Activated naive CD8-positive, alpha-beta T cell treated with anti-CD3 and anti-CD28 coated beads for 36 hours (primary cell): ENCODE measurements around the gene TECPR1. TPM values are rescaled to one million over a fixed set of nuclear protein-coding genes. Genes with fewer than 3 reads are reported as not detected.
"Not testable (repeated sequence)": the region's sequence is repeated elsewhere in the genome, so short reads cannot be mapped to it uniquely, and the experiment has no call there.

Experiments used
- DNase-seq: peaks from one replicate; pipeline ENCODE4 v3.0.0; 2021
- H3K27ac Mint-ChIP-seq: one replicate; pipeline ENCODE4 v1.8.0; 2022; ENCODE audit warnings: mild to moderate bottlenecking, moderate library complexity, mixed read lengths
- H3K27me3 Mint-ChIP-seq: one replicate; pipeline ENCODE4 v1.8.0; 2022; ENCODE audit warnings: mild to moderate bottlenecking, mixed read lengths
- H3K36me3 Mint-ChIP-seq: one replicate; pipeline ENCODE4 v1.8.0; 2021; ENCODE audit warnings: mild to moderate bottlenecking, mixed read lengths
- H3K4me1 Mint-ChIP-seq: one replicate; pipeline ENCODE4 v1.8.0; 2021; ENCODE audit warnings: mixed read lengths
- H3K4me3 Mint-ChIP-seq: one replicate; pipeline ENCODE4 v1.8.0; 2022; ENCODE audit warnings: mild to moderate bottlenecking, moderate library complexity, mixed read lengths
- H3K9me3 Mint-ChIP-seq: one replicate; pipeline ENCODE4 v1.8.0; 2022; ENCODE audit warnings: mixed read lengths
- total RNA-seq, 2 experiments: library from RNA; stranded (reverse); gene quantifications; one replicate each; pipeline ENCODE4 v1.2.3, GENCODE V29; 2021

The TECPR1 gene
- total RNA-seq, 2 experiments from 2014 or later = 18.3 to 25.6 TPM

DNA sequence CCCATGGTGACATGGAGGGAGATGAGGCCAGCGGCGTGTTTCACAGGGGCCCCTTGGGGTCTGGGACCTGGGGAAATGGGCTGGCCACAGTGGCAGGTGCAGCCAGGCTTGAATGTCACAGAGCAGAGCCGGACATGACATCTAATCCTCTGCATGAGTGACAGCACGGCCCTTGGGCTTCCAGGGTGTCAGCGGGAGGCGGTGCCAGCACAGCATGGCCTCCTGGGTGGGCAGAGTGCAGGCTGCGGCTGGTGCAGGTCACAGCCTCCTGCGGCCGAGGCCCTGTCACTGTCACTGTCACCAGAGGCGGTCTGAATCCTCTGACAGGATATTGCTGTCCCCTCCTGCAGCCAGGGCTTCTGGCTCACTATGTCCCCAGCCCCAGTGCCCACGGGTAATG is 22.6 kb downstream of the TECPR1 start:
- Mint-ChIP-seq H3K9me3 (no peaks in the 10 kb centered on the region), H3K36me3 (no peaks in the 10 kb centered on the region), H3K27ac (no peak overlapping the region), H3K4me1 (no peaks in the 10 kb centered on the region), H3K27me3 (no peaks in the 10 kb centered on the region), H3K4me3 (no peak overlapping the region)
- no peak for DNase-seq

DNA sequence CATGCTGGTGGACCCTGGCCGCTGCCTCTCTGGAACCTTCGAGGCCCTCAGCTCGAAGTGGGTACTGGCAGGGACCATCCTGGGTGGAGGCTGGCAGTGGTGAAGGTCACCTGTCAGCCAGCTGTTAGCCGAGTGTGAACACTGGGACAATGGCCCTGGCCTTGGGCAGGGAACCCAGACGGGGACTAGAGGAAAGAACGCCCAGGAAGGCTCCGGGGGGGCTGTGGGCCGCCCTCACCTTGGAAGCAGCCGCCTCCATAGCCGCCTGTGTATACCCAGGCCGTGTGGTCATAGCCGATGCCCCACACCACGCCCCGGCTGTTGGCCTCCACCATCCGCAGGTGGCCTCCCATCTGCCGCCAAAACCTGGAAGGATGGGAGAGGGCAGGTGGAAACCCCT is 23.2 kb downstream of the TECPR1 start:
- H3K4me1 Mint-ChIP-seq = no peaks in the 10 kb centered on the region
- no peaks in the 10 kb centered on the region for H3K36me3 Mint-ChIP-seq
- H3K27me3 Mint-ChIP-seq = no peaks in the 10 kb centered on the region
- H3K4me3 Mint-ChIP-seq = no peak overlapping the region
- no peak for DNase-seq
- H3K9me3 Mint-ChIP-seq = no peaks in the 10 kb centered on the region
- H3K27ac Mint-ChIP-seq = no peak overlapping the region

DNA sequence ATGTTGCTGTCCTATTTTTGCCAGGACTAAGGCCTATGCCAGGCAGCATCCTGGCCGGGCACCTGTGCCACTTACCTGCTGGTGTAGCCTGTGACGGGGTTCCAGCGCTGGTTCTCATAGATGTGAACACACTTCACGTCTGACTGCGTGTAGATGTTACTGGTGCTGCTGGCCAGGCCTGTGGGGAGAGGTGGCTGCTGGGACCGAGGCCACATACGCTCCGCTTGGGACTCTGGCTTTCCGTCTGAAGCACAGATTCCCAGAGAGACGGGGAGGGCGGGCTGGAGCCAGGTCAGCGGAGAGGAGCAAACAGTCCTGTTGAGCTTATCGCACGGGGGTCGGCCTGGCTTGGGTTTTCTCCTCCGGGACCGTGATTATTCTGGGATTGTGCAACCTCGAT is 24.1 kb downstream of the TECPR1 start:
- no peak for DNase-seq
- Mint-ChIP-seq H3K4me3 (no peak overlapping the region), H3K9me3 (no peaks in the 10 kb centered on the region), H3K27ac (no peak overlapping the region), H3K27me3 (no peaks in the 10 kb centered on the region), H3K4me1 (no peaks in the 10 kb centered on the region), H3K36me3 (no peaks in the 10 kb centered on the region)

DNA sequence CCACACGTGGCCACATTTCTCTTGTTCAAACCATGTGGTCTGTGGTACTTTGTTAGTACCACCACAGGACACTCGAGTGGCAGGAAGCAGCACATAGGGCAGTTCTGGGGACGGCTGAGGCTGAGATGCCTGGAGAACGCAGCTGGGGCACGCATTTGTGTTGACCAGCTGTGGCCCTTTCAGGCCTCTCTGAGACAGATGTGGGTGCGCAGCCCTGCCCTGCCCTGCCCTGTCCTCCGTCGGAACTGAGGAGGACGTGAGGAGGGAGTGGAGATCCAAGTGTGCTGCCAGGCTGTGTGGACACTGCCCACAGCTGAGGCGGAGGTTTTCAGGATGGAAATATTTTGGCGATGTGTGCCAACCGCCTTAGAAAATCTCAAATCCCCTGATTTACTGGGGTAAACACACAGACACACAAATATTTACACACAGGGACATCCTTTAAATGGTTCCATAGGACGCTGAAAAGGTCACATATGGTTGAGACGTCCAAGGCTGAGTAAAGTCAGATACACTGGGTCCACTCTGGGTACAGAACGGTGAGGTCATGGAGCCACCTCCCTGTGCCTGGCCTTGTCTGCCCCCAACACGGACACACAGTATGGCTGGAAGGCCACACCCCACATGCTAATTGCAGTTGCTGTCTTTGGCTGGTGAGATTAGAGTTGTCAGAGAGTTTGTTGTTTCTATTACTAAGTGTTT is 26.0 kb downstream of the TECPR1 start:
- H3K4me1 Mint-ChIP-seq = no peaks in the 10 kb centered on the region
- no peak overlapping the region for H3K27ac Mint-ChIP-seq
- no peaks in the 10 kb centered on the region for H3K36me3 Mint-ChIP-seq
- no peak overlapping the region for H3K4me3 Mint-ChIP-seq
- DNase-seq = no peak
- no peaks in the 10 kb centered on the region for H3K27me3 Mint-ChIP-seq
- no peaks in the 10 kb centered on the region for H3K9me3 Mint-ChIP-seq

DNA sequence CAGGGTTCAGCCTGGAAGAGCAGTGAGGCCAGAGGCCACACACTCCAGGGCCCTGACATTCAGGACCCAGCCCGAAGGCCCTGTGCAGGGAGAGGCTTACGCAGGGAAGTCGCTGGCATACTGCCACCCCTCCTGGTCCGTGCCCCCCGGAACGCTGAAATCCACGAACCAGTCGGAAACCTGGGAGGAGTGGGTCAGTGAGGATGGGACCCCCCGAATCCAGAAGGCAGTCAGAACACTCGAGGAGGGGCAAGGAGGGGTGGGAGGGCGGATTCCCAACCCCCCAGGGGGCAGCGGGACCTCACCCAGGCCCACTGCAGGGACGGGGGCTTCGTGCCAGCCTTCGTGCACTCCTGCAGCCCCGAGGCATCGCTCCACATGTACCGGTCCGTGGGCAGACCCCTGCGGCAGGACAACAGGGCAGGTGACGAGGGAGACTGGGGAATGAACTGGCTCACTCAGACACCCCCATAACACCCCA is 27.3 kb downstream of the TECPR1 start:
- Mint-ChIP-seq H3K27ac (no peak overlapping the region), H3K4me3 (no peak overlapping the region), H3K27me3 (no peaks in the 10 kb centered on the region), H3K36me3 (no peaks in the 10 kb centered on the region), H3K9me3 (no peaks in the 10 kb centered on the region), H3K4me1 (peaks cover under 1% of the 10 kb centered on the region)
- no peak for DNase-seq

DNA sequence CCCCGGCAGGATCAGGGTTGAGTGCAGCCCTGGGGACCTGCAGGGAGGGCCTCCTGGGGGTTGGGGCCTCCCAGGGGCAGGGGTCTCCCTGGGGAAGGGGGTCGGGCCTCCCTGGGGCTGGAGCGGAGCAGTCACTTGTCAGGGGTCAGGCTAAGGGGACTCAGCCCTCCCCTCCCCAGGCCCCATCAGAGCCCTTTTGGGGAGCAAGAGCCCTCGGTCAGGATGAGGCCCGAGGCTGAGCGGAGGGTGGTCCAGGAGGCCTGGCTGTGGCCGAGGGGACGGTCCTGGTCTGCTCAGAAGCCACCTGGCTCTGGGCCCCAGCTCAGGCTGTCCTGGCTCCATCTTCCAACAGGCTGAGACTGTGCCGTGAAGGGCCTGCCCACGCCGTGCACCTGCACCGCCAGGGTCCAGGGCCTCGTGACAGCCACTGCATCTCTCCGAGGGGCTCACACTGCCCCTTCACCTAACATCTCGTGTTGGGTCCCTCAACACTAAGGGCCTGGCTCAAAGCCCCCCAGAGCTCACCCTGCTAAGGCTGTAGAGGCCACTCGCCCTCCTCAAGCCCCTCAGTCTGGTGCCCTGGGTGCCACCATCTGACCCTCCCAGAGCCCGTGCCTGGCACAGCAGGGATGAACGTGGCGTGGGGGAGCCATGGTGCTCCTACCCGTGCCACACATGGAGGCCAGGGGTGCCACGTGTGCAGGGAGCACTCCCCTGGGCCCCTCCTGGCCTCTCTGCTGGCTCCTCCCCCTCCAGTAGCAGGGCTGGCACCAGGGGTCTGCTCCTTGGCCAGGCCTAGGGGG is 27.9 kb downstream of the TECPR1 start:
- H3K4me3 Mint-ChIP-seq = no peak overlapping the region
- H3K27ac Mint-ChIP-seq = no peak overlapping the region
- DNase-seq = no peak
- H3K9me3 Mint-ChIP-seq = no peaks in the 10 kb centered on the region
- H3K27me3 Mint-ChIP-seq = no peaks in the 10 kb centered on the region
- H3K36me3 Mint-ChIP-seq = no peaks in the 10 kb centered on the region
- peaks cover 2% of the 10 kb centered on the region for H3K4me1 Mint-ChIP-seq

DNA sequence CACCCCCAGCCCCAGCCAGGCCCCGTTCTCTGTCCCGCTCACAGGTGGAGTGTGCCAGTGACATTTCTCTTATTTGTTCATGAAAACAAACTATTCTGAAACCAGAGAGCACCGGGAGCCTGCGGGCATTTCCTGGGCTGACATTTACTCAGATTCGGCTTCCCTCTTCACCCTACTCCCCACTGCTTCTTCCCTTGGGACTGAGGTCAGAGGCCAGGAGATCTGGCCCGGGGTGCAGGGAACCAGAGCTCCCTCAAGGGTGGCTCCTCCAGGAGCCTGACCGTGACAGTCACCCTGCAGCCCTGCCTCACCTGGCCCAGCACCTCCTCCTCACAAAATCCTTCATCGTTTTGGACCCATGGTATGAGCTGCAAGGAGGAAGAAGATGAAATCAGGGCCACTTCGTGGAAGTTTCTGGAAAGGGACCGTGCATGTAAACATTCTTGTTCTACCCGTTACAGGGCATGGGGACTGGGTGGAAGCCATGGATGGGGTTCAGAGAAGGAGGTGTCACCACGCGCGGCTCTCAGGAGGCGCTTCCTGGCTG is 28.6 kb downstream of the TECPR1 start:
- Mint-ChIP-seq H3K4me1 (peaks cover 6% of the 10 kb centered on the region), H3K36me3 (no peaks in the 10 kb centered on the region), H3K9me3 (no peaks in the 10 kb centered on the region), H3K4me3 (no peak overlapping the region), H3K27ac (no peak overlapping the region), H3K27me3 (no peaks in the 10 kb centered on the region)
- no peak for DNase-seq

DNA sequence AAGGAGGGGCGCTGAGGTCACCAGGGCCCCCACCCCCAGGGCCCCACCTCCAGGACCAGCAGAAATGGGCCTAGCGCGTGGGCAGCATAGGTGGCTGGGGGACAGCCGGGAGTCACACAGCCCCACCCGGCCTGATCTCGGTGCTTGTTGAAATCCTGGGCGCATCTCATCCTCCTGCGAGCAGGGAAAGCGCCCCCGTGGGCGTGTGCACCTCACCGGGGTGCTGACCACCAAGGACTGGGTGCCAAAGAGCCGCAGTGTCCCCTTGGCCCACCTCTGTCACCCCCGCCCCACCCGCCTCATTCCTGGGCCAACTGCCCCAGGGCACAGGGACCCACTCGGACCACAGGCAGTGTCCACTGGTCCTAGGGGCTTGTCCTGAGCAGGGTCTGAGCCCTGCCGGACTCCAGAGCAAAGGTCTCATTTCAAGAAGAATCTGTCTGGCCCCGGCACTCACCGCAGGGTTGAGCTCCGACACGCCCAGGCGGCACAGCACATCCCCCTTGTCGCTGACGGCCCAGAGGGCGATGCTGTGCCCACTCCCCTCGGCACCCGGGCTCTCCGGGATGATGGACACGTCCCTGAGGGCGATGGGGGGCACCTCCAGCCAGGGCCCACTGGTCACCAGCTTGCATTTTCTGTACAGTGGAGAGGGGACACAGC is 29.4 kb downstream of the TECPR1 start:
- Mint-ChIP-seq H3K27ac (no peak overlapping the region), H3K9me3 (no peaks in the 10 kb centered on the region), H3K27me3 (no peaks in the 10 kb centered on the region), H3K36me3 (no peaks in the 10 kb centered on the region), H3K4me1 (peaks cover 10% of the 10 kb centered on the region), H3K4me3 (no peak overlapping the region)
- no peak for DNase-seq

DNA sequence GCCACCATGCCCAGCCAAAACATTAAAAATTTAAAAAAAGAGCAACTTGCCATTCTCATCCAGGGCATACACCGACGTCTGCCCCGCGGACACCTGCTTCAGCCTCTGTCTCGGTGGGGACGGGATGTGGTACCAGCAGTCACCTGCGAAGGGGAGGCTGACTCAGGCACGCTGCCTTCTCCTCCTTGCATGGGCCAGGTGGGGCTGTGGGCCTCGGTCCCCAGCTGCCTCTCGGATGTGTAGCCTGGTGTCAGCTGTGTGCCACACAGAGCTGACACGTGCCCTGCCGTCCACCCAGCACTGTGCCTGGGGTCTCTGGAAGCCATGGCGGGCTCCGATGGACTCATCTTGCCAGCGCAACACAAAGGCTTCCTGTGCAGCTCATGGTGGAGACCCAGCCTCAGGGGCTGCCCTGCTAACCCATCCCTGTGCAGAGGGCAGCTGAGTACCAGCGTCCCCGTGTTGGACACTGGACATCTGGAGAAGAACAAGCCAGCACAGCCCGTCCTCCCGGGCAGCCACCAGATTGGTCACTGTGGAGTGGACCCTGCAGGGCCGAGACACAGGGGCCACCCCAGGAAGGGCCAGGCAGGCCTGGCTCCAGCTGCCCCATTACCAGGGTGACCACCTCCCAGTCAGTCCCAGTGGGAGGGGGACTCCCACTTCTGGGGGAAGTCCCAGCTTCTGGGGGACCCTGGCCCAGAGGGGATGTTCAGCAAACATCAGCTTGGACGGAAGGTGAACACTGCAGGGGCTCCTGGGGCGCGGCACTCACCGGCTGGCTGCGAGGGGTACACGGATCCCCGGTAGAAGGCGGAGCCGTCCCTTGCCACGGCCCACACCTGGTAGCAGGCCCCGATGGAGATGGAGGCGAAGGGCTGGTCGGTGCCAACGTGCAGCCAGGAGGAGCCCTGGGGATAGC is 30.2 kb downstream of the TECPR1 start:
- no peak for DNase-seq
- Mint-ChIP-seq H3K36me3 (no peaks in the 10 kb centered on the region), H3K4me1 (peaks cover 10% of the 10 kb centered on the region), H3K4me3 (no peak overlapping the region), H3K27me3 (no peaks in the 10 kb centered on the region), H3K9me3 (no peaks in the 10 kb centered on the region), H3K27ac (no peak overlapping the region)

DNA sequence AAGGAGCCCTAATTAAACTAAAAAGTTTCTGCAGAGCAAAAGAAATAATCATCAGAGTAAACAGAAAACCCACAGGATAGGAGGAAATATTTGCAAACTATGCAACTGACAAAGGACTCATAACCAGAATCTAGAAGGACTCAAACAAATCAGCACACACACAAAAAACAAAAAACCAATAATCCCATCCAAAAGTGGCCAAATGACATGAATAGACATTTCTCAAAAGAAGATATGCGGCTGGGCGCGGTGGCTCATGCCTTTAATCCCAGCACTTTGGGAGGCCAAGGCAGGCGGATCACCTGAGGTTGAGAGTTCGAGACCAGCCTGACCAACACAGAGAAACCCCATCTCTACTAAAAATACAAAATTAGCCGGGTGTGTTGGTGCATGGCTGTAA is 32.6 kb downstream of the TECPR1 start:
- DNase-seq, H3K27me3 Mint-ChIP-seq, H3K4me3 Mint-ChIP-seq, H3K9me3 Mint-ChIP-seq, H3K27ac Mint-ChIP-seq, H3K36me3 Mint-ChIP-seq: not testable (repeated sequence)
- peaks cover 10% of the 10 kb centered on the region for H3K4me1 Mint-ChIP-seq

DNA sequence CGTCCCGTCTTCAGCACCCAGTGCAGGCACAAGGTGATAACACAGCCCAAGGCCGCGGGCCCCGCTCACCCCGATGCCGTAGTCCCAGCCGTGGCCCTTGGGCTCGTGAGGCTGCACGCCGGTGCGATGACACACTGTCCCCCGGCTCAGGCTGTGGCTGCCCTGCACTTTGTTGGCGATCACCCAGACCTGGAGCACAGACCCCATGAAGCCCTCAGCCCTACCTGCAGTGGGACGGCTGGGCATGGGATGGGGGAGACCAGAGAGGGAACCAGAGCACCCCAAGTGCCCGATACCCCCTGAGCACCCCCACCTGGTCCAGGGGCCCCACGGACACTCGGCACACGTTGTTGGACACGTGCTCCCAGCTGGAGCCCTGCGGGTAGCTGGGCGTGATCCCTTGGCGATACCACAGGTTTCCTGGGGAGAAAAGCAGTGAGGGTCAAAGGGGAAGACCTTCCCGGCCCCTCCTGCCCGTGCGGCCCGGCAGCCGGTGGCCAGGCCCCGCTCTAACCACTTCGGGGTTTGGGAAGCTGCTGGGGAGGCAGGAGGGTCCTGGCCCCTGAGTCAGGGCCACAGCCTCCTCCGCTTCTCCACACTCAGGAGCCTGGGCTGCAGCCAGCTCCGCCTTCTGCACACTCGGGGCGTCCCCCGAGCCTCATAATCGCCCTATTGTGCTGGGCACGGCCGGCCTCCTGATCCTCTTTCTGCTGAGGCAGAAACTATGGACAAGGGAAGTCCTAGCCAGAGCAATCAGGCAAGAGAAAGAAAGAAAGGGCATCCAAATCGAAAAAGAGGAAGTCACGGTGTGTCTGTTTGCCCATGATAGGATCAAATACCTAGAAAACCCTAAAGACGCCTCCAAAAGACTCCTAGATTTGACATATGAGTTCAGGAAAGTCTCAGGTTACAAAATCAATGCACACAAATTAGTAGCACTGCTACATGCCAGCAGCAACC is 34.1 kb downstream of the TECPR1 start:
- no peaks in the 10 kb centered on the region for H3K9me3 Mint-ChIP-seq
- H3K27ac Mint-ChIP-seq = peak overlapping the region; percentile 48

DNA sequence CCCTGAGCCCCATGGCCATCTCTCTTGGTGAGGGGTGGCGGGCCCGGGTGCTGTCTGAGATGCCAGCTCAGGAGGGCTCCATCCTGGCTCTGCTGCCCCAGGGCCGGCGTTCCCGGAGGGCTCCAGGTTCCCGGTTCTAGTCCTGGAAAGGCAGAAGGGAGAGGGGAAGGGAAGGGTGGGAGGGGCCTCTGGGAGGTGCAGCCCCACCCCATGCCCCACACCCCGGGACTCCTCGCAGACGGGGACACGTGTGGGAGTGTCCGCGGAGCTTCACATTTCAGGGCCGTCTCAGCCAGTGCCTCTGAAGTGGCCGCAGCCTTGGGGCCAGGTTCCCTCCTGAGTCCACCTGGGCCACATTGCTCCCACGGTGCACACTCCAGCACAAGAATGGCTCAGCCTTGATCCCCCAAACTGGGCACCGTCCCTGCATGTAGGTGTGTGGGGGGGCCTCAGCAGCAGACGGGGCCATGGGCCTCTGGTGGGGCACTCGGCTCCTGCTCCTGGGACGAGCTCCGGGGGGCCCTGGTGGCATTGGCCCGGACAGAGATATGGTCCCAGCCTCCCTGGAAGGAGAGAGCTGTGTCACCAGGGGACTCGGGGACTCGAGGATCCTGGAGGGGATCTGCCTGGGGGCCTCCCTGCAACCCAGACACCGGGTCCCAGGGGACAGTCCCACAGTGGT is 35.0 kb downstream of the TECPR1 start:
- H3K4me3 Mint-ChIP-seq = no peak overlapping the region
- no peaks in the 10 kb centered on the region for H3K27me3 Mint-ChIP-seq
- no peaks in the 10 kb centered on the region for H3K36me3 Mint-ChIP-seq
- H3K27ac Mint-ChIP-seq = no peak overlapping the region
- H3K4me1 Mint-ChIP-seq = peaks cover 10% of the 10 kb centered on the region
- no peaks in the 10 kb centered on the region for H3K9me3 Mint-ChIP-seq
- no peak for DNase-seq

More for the DNA sequence above, 34.1 kb downstream of the TECPR1 start:
- DNase-seq = no peak
- Mint-ChIP-seq H3K4me1 (peaks cover 10% of the 10 kb centered on the region), H3K36me3 (no peaks in the 10 kb centered on the region), H3K4me3 (no peak overlapping the region), H3K27me3 (no peaks in the 10 kb centered on the region)
